ENCODE results near the gene TBC1D17. TPM values are rescaled to one million over a fixed set of nuclear protein-coding genes. Genes with fewer than 3 reads are reported as not detected.

The TBC1D17 gene
- total RNA-seq, 2 donors from 2014 or later: 20.4 to 27.5 TPM

- no peak for DNase-seq (ENCODE audit: low spot score)
- Histone ChIP-seq H3K36me3 (peaks cover 4% of the 10 kb centered on the region), H3K4me1 (peaks cover 0 to 24% of the 10 kb centered on the region in 2 donors), H3K27ac (no peak overlapping the region), H3K27me3 (no peaks in the 10 kb centered on the region), H3K9me3 (no peaks in the 10 kb centered on the region), H3K4me3 (no peak overlapping the region)
- TF ChIP-seq, protein P1, sequence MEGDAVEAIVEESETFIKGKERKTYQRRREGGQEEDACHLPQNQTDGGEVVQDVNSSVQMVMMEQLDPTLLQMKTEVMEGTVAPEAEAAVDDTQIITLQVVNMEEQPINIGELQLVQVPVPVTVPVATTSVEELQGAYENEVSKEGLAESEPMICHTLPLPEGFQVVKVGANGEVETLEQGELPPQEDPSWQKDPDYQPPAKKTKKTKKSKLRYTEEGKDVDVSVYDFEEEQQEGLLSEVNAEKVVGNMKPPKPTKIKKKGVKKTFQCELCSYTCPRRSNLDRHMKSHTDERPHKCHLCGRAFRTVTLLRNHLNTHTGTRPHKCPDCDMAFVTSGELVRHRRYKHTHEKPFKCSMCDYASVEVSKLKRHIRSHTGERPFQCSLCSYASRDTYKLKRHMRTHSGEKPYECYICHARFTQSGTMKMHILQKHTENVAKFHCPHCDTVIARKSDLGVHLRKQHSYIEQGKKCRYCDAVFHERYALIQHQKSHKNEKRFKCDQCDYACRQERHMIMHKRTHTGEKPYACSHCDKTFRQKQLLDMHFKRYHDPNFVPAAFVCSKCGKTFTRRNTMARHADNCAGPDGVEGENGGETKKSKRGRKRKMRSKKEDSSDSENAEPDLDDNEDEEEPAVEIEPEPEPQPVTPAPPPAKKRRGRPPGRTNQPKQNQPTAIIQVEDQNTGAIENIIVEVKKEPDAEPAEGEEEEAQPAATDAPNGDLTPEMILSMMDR (IDR thresholded peaks at IDR 0.05): no peak
Observed at GRCh38 chr19:49892716-49893115, 15.2 kb downstream of the TBC1D17 start.

DNA sequence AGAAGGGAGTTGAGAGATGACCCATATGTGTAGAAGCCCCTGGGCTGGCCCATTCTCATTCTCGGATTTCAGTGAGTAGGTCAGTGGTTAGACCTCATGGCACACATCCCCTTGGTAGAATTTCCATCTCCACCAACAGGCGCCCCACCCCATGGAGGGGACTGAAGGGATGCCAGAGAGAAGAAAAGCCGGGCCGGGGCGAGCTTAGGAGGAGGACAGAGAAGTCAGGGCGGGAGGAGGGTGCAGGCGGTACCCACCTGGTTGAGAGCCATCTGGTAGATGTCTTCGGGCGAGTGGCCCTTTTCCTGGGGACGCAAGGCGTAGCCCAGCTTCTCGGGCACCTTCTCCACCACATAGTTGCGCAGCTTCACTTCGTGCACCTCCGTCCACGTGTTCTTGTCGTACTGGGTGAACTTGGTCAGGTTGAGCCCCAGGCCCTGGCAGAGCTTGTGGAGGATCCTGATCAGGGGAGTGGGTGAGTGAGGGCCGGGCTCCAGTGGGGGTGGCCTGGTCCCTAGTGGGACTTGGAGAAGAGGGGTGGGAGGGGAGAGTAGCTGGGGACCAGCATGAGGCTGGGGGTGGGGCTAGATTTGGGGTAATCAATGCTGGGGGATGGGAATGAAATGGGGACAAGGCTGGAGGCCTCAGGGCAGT lies 16.6 kb downstream of the TBC1D17 start:
- no peak for DNase-seq (ENCODE audit: low spot score)
- Histone ChIP-seq H3K27me3 (no peaks in the 10 kb centered on the region), H3K27ac (no peak overlapping the region), H3K36me3 (no peaks in the 10 kb centered on the region), H3K4me3 (no peak overlapping the region), H3K9me3 (no peaks in the 10 kb centered on the region), H3K4me1 (peaks cover 0 to 24% of the 10 kb centered on the region in 2 donors)
- TF ChIP-seq, protein P1 (IDR thresholded peaks at IDR 0.05): no peak

GRCh38 chr19:49894879-49895565 lies 17.5 kb downstream of the TBC1D17 start:
- no peak for DNase-seq (ENCODE audit: low spot score)
- TF ChIP-seq, protein P1 (IDR thresholded peaks at IDR 0.05): no peak
- no peaks in the 10 kb centered on the region for H3K9me3 ChIP-seq

GRCh38 chr19:49895566-49896297 lies 18.2 kb downstream of the TBC1D17 start:
- H3K36me3 ChIP-seq: no peaks in the 10 kb centered on the region
- H3K4me1 ChIP-seq: peaks cover 0 to 14% of the 10 kb centered on the region in 2 donors
- DNase-seq (ENCODE audit: low spot score): no peak
- H3K4me3 ChIP-seq: no peak overlapping the region
- TF ChIP-seq, protein P1 (IDR thresholded peaks at IDR 0.05): no peak
- no peak overlapping the region for H3K27ac ChIP-seq
- H3K9me3 ChIP-seq: no peaks in the 10 kb centered on the region
- H3K27me3 ChIP-seq: no peaks in the 10 kb centered on the region

More at GRCh38 chr19:49894879-49895565, 17.5 kb downstream of the TBC1D17 start:
- no peaks in the 10 kb centered on the region for H3K27me3 ChIP-seq
- peaks cover 0 to 21% of the 10 kb centered on the region in 2 donors for H3K4me1 ChIP-seq
- no peaks in the 10 kb centered on the region for H3K36me3 ChIP-seq
- H3K27ac ChIP-seq: no peak overlapping the region
- no peak overlapping the region for H3K4me3 ChIP-seq

DNA sequence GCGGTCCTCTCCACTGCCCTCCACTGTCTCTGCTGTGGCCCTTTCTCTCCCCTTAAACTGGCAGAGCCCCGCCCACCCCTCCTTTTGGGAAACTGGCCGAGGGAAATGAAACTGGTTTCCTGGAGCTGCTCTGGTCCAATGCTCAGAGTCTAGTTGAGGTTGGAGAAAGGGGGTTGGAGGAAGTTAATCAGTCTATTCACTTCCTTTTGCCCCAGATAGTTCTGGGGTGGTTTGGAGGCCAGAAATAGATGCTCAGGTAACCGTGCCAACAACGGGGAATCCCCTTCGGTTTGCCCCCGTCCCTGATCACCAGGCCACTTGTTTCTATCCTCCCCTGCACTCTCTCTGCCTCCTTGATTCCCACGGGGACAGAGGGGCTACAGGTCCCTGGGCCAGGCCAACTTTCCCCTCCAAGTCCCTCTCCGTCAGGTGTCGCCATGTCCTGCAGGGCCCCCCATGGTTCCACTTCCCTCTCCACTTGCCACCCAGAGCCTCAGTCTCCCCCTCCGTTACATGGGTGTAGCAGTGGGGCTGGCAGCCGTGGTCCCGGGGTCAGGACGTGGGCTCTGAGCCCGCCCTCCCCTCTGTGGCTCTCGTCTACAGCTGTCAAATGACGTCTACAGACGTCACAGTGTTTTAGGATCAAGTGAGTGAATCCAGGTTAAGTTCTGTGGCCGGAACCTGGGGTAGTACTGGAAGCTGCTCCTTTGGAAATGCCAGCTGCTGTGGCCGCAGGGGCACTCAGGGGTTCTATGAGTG lies 19.5 kb downstream of the TBC1D17 start, which contains the start of gene IL4I1:
TSS of gene IL4I1 (minus strand) at position 25 of the 759 bp plus-strand sequence. CDS start 727 bp downstream, outside the sequence.
- Histone ChIP-seq H3K27me3 (no peaks in the 10 kb centered on the region), H3K27ac (peak within 1 kb of the TSS; percentile 29 to 35), H3K36me3 (no peaks in the 10 kb centered on the region), H3K9me3 (no peaks in the 10 kb centered on the region), H3K4me1 (peaks cover 0 to 11% of the 10 kb centered on the region in 2 donors), H3K4me3 (no peak within 1 kb of the TSS)
- TF ChIP-seq, protein P1 (IDR thresholded peaks at IDR 0.05): no peak
- no peak for DNase-seq (ENCODE audit: low spot score)

All from right atrium auricular region (tissue), 2 donors.